HG02970 (cell line): ENCODE results near the gene NALCN.

Experiments
- ATAC-seq: cut with Tn5 transposase; IDR thresholded peaks from one replicate; pipeline ENCODE4 v1.9.1; 2021; ENCODE audit warnings: mild to moderate bottlenecking, moderate library complexity, moderate number of reproducible peaks; ENCODE audit not compliant: unreplicated experiment, low FRiP score

The NALCN gene

DNA sequence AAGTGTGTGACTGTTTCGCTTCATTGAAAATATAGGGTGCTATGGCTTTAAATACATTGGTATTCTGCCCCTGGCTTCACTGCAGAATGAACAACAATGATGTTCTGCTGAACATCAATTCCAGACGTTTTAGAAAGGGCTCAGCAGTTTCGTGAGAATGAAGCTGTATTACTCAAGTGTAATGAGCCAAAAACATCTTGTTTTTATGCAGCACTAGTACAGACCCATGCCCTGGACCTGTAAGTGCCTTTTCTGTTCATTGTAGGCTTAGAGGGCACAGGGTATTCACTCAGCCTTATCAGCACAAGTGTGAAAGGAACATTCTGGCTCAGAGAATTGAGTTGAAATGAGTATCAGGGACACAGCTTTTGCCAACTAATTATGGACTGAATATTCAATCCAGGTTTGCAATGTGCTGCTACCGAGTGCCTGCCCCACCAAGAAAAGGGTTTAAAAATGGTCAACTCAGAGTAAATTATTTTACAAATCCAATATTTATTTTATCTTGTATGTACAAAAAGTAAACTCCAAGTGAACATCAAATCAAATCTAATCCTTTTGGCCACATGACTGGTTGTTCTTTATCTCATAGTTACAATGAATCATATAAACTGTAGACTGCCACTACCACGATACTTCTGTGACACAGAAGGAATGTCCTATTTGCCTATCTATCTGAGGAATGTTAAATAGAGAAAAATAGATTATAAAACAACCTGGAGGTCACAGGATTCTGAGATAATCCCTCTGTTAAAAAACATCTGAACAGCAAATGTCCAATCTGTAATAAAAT is 362.8 kb downstream of the NALCN start:
- ATAC-seq: no peak

DNA sequence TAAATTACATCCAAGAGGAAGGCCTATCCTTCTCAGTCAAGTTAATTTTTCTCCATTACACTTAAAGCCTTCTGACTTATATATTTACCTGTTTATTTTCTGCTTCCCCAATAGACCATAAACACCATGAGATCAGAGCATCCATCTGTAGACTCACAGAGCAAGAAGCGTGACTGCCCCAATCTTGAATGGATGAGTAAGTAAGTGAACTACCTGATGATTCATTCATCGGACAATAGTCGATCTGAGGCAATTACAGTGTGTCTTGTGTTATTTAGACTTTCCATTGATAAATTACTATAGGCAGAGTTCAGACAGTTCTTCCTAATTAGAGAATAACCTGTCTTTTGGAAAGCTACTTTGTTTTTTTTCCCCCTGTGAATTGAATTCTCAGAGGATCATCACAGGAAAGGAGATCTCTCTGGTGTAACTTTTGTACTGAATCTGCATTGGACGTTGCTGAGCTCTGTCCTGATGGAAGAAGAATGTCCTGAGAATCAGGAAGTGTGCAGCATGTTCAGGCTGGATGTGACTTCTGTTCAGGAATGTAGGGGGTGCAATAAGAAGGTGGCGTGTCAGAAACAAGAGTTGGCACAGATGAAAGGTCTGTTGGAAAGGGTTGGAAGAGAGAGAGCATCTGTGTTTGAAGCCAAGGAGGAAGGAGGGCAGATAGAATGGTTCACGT is 367.0 kb downstream of the NALCN start:
- ATAC-seq: no peak

DNA sequence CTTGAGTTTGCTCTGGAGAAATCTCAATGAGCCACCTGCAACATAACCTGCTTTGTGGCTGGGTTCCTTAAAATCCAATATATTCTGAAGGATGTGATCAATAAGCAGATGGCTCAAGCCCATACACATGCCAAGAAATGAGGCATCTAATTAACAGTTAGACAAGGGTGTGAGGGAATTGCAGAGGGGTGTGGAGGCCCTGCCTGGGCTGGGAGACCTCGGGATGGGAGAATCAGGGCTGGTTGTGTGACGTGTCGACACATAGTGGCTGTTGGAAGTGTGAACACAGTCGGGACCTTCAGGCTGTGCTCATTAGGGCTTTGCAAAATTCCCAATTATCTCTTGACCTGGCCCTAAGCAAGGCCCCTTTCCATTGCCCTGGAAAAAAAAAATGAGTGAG is 379.8 kb downstream of the NALCN start:
- ATAC-seq: no peak

DNA sequence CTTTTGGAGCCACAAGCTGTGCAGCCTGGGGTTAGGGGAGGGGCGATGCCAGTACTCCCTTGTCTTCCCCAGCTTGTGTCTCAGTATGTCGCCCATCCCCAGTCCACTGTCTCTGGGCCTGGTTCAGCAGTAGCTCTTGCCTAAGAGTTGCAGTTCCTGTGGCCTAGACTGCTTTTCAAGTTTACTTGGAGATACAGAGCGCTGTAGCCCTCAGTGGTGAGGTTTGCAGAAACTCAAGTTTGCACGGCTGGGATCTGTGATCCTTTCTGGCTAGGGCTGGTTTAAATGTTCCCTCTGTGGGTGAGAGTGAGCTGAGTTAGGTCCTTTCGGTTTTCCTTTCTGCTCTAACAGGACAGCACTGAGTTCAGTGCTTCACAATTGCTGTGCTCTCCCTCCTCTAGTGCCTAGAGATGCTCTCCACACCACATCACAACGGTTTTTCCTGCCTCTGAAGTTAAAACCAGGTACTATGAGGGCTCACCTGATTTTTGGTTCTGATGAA is 381.1 kb downstream of the NALCN start:
- ATAC-seq: no peak

DNA sequence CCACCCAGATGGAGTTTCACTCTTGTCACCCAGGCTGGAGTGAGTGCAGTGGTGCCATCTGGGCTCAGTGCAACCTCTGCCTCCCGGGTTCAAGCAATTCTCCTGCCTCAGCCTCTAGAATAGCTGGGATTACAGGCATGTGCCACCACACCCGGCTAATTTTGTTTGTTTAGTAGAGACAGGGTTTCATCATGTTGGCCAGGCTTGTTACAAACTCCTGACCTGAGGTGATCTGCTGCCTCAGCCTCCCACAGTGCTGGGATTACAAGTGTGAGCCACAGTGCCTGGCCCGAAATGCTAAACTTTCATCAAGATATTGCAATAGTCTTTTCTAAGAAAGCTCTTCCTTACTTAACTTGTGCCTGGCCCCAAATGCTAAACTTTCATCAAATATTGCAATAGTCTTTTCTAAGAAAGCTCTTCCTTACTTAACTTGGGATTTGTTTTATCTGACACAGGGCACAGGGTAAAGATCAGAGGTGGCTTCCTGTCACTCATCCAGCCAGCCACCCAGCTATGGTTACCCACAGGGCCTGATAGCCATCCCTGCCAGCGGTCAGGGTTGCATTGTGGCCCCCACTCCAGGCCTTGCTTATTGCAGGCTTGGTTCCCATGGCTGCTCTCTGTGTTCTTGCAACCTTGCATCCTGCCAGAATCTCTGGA is 389.4 kb downstream of the NALCN start:
- ATAC-seq: no peak

DNA sequence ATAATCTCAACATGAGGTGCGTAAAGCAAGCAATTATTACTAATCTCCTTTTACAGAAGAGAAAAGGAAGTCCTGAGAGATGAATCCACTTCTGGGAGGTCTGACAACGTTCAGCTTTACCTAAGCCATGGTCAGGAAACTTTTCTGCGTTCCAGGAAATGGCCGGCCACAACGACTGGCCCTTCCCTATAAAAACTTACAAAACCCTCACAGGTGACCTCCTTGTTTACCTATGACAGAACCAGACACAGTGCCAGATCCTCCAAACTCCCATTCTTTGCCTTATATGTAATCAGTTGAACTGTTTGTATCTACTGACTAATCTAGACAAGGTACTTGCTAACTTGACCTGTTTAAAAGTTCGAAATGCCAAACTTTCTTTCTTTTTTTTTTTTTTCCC is 390.0 kb downstream of the NALCN start:
- no peak for ATAC-seq

DNA sequence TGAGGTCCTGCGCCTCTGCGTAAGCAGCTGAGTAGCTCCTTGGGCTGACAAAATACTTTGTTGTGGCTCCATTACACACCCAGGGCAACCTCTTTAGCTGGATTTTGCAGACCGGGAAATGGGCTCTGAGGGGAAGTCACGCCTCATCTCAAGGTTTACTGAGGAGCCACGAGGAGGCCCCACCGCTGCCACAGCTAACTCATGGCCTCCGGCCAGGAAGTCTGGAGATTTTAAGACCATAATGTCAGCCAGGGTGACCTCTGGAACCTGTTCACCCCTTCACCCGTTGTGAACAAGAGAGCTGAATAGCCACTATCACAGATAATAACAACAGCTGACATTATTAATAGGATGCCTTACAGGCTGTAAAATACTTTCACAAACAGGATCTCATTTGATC is 390.4 kb downstream of the NALCN start:
- no peak for ATAC-seq

DNA sequence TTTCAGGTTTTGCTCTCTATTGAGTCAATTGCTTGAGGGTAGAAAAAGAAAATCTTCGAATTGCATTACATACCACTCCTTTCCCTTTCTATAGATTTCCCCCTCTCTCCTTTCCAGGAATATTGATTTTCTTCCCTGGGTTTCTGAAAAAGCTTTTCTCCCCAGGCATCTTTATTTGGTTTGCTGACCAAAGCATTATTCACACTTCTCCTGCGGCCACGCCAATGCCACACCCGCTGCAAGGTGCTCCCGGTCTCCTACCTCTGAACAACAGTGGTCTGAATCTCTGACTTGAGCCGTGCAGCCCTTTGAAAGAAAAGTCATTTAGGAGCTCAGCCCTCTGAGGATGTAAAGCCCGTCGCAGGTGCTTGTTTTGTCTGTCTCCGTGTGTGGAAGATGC is 390.8 kb downstream of the NALCN start:
- no peak for ATAC-seq

DNA sequence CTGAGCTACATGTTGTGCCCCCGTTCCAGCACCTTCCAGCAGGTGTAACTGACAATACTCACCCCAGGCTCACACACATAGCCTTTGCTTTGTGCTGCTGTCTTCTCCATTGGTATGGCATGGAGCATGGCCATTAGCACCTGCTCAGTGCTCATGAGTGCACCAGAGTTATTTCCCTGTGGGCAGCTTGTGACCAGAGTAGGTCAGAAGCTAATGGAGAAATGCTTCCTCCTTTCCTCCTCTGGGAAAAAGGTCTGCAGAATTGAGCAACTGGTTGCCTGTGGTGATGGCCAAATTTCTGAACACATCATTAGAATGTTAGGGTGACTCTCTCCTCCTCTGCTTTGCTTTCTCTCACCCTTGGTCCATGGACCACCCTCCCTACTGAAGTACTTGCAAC is 397.2 kb downstream of the NALCN start:
- ATAC-seq: no peak

DNA sequence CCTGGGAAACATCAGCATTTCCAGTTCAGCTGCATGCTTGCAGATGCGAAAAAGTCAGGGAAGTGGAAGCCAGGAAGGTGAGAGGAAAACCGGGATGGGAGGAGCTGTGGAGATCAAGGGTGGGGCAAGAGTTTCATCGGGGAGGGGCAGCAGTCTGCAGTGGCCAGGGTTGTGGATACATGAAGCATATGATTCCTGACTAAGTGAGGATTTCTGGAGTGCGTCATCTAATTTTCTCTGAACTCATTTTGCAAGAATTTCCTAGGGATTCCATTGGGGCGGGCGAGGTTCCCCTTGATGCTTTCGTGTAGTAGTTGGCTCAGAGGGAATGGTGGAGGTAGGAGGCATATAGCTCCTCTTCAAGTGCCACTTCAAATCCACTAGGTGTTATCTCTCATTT is 397.6 kb downstream of the NALCN start:
- ATAC-seq: no peak

DNA sequence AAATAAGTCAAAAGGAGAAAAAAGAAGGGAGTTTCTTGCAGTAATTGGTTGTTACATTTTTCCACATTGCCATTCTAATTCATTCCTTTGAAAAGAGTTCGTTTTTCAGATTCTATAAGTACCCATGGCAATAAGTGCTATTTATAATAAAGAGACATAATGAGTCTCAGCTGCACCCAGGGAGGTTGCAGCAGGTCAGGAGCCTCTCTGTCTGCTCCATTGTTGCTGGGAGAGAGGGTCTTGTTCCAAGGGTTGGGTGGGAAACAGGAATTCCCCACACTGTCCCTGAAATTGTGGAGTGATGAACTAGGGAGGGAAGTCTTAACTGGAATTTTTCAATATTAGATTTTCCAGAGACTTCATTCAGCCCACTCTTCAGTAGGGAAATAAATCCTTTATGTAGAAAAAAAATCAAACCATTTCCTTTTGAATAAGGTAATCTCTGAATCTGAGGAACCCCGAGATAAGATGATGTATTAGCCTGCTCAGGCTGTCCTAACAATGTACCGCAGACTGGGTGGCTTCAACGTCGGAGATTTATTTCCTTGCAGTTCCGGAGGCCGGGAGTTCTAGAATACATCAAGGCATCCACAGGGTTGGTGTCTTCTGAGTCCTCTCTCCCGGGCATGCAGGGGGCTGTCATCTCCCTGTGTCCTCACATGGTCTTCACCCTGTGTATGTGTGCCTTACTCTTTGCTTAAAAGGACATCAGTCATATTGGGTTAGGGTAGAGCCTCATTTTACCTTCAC is 399.0 kb downstream of the NALCN start:
- no peak for ATAC-seq

DNA sequence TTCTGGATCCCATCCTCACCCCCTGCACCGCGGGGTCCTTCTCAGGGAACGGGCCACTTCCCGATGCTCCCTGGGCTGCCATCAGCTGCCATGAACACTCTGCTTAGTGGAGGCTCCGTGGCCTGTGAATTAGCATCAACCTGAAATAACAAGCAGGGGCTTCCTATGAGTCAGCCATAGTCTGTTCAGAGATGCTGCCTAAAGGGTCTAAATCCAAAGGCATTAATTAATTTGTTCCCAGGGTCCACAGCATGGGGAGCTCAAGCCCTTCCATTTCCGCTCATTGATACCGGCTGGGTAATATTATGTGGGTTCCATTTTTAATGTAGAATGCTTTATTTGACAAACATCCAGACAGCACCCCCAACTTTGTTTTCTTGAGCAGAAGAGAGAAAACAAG is 399.8 kb downstream of the NALCN start:
- no peak for ATAC-seq

DNA sequence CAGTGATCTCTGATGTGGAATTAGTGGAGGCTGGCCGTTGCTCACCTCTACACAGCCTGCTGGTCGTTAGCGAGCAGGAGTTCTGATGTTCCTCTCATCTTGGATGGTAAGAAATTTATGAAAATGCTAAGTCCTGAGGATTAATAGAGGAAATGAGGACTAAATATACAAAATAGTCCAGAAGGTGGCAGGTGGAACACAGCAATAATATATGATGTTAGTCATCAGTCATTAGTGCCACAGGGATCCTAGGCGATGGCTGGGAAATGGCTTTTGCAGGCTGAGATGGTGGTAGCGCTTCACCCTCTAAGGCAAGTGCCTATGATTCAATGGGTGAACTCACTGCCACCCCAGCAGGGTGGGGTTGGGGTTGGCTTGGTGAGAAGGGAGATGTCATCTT is 403.1 kb downstream of the NALCN start:
- ATAC-seq: no peak

DNA sequence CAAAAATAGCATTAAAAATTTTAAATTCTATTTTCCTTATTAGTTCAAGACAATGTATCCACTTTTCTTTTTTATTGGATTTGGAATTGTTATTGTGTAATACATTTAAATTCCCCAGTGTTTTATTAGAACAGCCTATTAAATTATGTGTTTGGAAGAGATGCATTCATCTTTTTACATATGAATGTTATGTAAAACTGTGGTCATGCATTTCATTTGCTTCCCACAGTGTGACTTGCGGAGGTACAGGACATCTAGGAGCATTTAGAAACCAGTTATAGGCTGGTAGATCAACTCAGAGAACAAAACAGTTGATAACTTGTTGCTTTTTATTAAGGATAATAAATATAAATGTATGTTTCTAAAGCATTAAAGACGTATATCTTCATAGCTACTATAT is 406.2 kb downstream of the NALCN start:
- ATAC-seq: no peak

DNA sequence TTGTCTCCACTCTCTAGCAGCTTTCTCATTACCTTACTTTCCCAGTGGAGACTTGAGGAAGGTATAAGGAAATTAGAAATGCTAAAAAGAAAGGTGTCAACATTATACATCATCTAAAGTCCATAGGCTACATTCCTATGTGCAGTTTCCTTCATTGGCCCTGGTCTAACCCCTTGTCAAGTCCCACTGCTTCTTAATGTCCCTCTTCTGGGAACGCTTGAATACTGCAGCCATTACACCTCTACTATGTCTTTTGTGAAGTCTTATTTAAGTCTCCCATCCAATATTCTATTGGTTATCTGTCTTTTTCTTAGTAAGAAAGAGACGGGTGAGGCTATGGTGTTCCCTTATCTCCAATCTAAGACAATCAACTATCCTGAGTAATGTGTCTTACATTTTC is 409.1 kb downstream of the NALCN start:
- ATAC-seq: no peak
